Heart left ventricle (tissue), 13 donors: ENCODE measurements around the gene OSR1.

Source experiments
- POLR2A ChIP-seq, 2 donors: fragments of 450-650 bp; IDR thresholded peaks; one replicate each; pipeline ENCODE4 v1.6.1; 2017; ENCODE audit warnings: antibody characterized with exemption in 2 of 2, mild to moderate bottlenecking in 2 of 2, moderate library complexity in 2 of 2
- TF ChIP-seq, protein P1 (sequence below), 12 donors: fragments of 200-600 bp; sonication (generic) in 4 of 12; IDR thresholded peaks; one replicate each; pipeline versions ENCODE4 v1.5.0 to v1.8.0; 2018 to 2022; ENCODE audit warnings: antibody characterized with exemption in 12 of 12, mild to moderate bottlenecking in 5 of 12
- donor health status: ischemic (EF 13 %, LVEDD 7.1; RV severe dilation, severe dysfunction).
- donor health status: DM: no; HTN: yes; CAD: no.
- donor health status: DM: no; HTN: no; CAD: no.
- donor health status: ischemic (EF 25% LVEDD 6.9; RV normal size, moderate dysfunction).
- donor health status: ischemic (EF 25% LVEDD 5.7; RV mildly dilated, moderate dysfunction).
- donor health status: ischemic (EF 35%, LVEDD 5.7; RV mildly dilated, moderate dysfunction).
- donor health status: nonischemic (EF 11% LVEDD 7.7; RV severe dilation, severe dysfunction).
- donor health status: DM: yes; HTN: yes; CAD: no.
- donor health status: PGD.
- donor health status: ischemic (EF 29% LVEDD 5.4; RV normal size, mild dysfunction).
- donor health status: nonischemic (EF 23%, LVEDD 6.1; RV moderate dilation, normal function).

- TF ChIP-seq, protein P1, sequence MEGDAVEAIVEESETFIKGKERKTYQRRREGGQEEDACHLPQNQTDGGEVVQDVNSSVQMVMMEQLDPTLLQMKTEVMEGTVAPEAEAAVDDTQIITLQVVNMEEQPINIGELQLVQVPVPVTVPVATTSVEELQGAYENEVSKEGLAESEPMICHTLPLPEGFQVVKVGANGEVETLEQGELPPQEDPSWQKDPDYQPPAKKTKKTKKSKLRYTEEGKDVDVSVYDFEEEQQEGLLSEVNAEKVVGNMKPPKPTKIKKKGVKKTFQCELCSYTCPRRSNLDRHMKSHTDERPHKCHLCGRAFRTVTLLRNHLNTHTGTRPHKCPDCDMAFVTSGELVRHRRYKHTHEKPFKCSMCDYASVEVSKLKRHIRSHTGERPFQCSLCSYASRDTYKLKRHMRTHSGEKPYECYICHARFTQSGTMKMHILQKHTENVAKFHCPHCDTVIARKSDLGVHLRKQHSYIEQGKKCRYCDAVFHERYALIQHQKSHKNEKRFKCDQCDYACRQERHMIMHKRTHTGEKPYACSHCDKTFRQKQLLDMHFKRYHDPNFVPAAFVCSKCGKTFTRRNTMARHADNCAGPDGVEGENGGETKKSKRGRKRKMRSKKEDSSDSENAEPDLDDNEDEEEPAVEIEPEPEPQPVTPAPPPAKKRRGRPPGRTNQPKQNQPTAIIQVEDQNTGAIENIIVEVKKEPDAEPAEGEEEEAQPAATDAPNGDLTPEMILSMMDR (IDR thresholded peaks at IDR 0.05): no peak
- no peak for TF ChIP-seq POLR2A (IDR thresholded peaks at IDR 0.05)
Observed at GRCh38 chr2:19359456-19359855, 1.0 kb upstream of the OSR1 start.
